ENCODE results near the gene RBM14.
"Not testable (repeated sequence)": the region's sequence is repeated elsewhere in the genome, so short reads cannot be mapped to it uniquely, and the experiment has no call there.

The RBM14 gene

GRCh38 chr11:66600219-66600618 is 16.2 kb upstream of the RBM14 start:
- H3K4me3 ChIP-seq (ENCODE audit: low read depth, low read length): no peak overlapping the region
- no peak for TF ChIP-seq CTCF (IDR thresholded peaks at IDR 0.05; ENCODE audit: borderline replicate concordance, insufficient read depth, low read depth, low read length)

- no peak for TF ChIP-seq CTCF (IDR thresholded peaks at IDR 0.05; ENCODE audit: borderline replicate concordance, insufficient read depth, low read depth, low read length)
- no peak overlapping the region for H3K4me3 ChIP-seq (ENCODE audit: low read depth, low read length)
Measured at GRCh38 chr11:66600631-66601233, 15.7 kb upstream of the RBM14 start.

- H3K4me3 ChIP-seq (ENCODE audit: low read depth, low read length): no peak overlapping the region
- TF ChIP-seq CTCF (IDR thresholded peaks at IDR 0.05; ENCODE audit: borderline replicate concordance, insufficient read depth, low read depth, low read length): no peak
Measured at GRCh38 chr11:66603072-66603471, 13.4 kb upstream of the RBM14 start.

- H3K4me3 ChIP-seq (ENCODE audit: low read depth, low read length): no peak overlapping the region
- no peak for TF ChIP-seq CTCF (IDR thresholded peaks at IDR 0.05; ENCODE audit: borderline replicate concordance, insufficient read depth, low read depth, low read length)
Measured at GRCh38 chr11:66604155-66604554, 12.3 kb upstream of the RBM14 start.

- not testable (repeated sequence) for H3K4me3 ChIP-seq (ENCODE audit: low read depth, low read length)
Measured at GRCh38 chr11:66606608-66607007, 9.8 kb upstream of the RBM14 start.

- no peak for TF ChIP-seq CTCF (IDR thresholded peaks at IDR 0.05; ENCODE audit: borderline replicate concordance, insufficient read depth, low read depth, low read length)
- H3K4me3 ChIP-seq (ENCODE audit: low read depth, low read length): no peak overlapping the region
Measured at GRCh38 chr11:66607126-66607834, 9.2 kb upstream of the RBM14 start.

- no peak for TF ChIP-seq CTCF (IDR thresholded peaks at IDR 0.05; ENCODE audit: borderline replicate concordance, insufficient read depth, low read depth, low read length)
- no peak overlapping the region for H3K4me3 ChIP-seq (ENCODE audit: low read depth, low read length)
Measured at GRCh38 chr11:66609721-66610617, 6.5 kb upstream of the RBM14 start.
